Stimulated activated CD4-positive, alpha-beta T cell treated with anti-CD3 and anti-CD28 coated beads, TNF-alpha, amount 100 ng/mL, for 1 hour (primary cell): ENCODE data around the gene TCF4.

Experiments used
- DNase-seq, 3 donors: peaks; one replicate each; pipeline ENCODE4 v3.0.0-alpha.2; 2020; ENCODE audit warnings: low read depth in 3 of 3, low spot score in 1 of 3

The TCF4 gene

GRCh38 chr18:55546851-55547704, 40.9 kb downstream of the TCF4 start:
- DNase-seq: no peak

DNA sequence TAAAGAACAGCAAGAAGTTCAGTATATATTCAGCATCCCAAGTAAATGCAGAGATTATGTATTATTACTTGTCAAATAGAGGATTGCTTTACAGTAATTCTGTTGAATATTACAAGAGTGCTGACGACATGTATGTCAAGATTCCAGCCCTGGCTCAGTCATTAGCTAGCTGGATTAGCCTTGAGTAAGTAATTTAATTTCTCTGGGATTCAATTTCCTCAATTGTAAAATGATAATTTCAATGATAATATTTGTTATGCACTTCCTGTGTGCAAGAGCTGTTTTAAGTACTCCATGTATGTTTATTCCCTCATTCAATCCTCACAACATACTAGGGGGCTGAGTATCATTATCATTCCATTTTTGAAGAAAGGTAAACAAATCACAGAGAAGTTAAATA, 44.0 kb downstream of the TCF4 start:
- DNase-seq: no peak

GRCh38 chr18:55543130-55543704, 44.8 kb downstream of the TCF4 start:
- no peak for DNase-seq

GRCh38 chr18:55541571-55541970, 46.4 kb downstream of the TCF4 start:
- no peak for DNase-seq

DNA sequence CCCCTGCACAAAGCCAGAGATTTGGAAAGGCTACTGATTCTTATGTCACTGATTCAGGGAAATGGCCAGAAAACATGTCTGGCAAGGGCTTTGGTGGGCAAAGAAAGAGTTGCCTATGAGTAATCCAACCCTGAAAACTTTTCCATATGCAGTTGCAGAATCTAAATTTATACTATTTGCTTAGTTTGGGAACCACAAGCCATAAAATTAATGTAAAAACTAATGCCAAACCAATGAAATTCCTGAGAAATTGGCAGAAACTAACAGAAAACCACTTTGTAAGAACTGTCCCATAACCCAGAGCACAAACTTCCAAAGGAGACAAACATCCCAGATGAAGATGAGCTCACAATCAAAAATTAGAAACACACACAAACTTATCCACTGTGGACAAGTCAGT, 48.8 kb downstream of the TCF4 start:
- DNase-seq: no peak

DNA sequence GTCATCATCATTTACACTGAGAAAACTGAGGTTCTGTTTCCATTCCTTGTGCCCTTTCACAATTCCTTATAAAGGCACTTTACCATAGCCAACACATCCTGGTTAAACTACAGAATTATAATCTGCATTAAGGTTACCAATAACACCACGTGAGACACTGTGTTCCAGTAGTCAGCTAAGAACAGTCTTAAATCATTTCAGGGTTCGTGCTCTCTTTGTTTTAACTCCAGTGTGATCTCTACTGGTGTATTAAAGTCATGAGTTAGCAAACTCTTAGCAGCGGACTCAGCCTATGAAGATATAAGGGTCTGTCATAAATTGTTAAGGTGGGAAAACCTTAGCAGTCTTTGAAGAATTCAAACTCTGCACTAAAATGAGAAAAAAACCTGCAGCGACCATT, 53.0 kb downstream of the TCF4 start:
- DNase-seq: no peak

DNA sequence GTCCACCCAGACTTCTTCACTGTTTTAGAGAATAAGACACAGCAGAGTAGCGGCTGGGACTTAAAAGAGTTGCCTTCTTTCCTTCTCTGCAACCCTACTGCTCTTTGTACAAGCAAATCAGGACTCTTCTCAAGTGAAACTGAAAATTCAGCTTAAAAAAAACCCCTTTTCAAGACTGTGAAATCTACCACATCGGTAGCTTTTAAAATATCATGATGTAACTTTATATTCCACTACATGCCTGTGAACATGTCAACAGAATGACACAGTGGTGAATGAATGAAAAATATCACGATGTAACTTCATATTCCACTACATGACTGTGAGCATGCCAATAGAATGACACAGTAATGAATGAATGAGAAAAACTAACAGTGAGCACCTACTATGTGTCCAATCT, 53.4 kb downstream of the TCF4 start:
- DNase-seq: no peak

DNA sequence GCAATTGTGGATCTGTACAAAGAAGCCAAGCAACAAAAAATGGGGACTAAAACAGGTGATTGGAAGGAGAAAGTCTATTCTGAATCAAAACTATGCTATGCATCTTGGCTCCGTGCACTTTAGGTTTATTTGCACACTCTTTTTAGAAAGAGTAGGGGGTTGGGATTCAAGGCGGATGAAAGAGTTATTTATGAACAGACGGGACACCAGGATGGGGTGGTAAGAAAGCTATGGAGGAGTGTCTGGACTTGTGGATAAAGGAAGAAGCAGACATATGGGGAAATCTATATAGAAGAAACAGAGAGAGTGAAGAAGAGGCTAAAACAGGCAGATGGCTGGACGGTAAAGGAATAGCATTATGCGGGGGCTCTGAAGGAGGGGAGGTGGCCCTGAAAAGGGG, 57.8 kb downstream of the TCF4 start:
- DNase-seq: no peak

- no peak for DNase-seq
Observed at GRCh38 chr18:55529581-55529980, 58.4 kb downstream of the TCF4 start.

GRCh38 chr18:55525845-55526244, 62.1 kb downstream of the TCF4 start:
- DNase-seq: no peak

- no peak for DNase-seq
Observed at GRCh38 chr18:55524353-55525073, 63.5 kb downstream of the TCF4 start.

- DNase-seq: no peak
Observed at GRCh38 chr18:55523001-55523400, 65.0 kb downstream of the TCF4 start.

GRCh38 chr18:55522011-55522410, 66.0 kb downstream of the TCF4 start:
- no peak for DNase-seq

GRCh38 chr18:55517055-55517454, 70.9 kb downstream of the TCF4 start:
- DNase-seq: no peak

DNA sequence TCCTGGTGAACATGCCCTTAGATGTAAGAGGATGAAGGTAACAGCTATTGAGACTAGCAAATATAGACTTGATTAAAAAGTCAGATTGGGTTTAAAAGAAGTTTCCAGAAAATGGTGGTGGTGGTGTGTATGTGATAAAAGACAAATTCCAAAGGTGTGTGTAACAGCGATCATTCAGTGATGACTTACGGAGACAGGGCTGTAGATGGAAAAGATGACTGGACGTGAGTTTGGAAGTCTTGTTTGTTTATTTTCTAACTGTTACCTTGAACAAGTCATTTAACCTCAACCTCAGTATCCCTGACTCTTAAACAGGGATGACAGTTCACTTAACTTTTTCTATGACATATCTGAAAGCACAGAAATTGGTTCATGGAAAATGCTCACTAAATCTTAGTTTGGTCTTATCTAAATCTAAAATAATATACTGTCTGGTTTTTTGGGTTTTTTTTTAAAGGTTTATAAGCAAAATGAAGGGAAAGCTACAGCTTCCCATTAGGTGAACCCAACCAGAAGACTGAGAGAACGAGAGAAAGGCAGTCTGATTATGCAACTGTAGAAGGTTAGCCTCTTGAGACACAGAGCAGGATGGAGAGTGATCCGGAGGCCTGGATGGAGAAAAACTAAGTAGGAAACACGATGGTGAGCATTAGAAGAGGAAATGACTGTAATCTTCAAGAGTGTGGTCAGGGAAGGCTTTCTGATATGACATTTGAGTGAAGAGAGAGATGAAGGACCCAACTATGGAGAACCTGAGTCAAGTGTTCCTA, 71.9 kb downstream of the TCF4 start:
- no peak for DNase-seq

GRCh38 chr18:55515214-55515613, 72.8 kb downstream of the TCF4 start:
- no peak for DNase-seq

DNA sequence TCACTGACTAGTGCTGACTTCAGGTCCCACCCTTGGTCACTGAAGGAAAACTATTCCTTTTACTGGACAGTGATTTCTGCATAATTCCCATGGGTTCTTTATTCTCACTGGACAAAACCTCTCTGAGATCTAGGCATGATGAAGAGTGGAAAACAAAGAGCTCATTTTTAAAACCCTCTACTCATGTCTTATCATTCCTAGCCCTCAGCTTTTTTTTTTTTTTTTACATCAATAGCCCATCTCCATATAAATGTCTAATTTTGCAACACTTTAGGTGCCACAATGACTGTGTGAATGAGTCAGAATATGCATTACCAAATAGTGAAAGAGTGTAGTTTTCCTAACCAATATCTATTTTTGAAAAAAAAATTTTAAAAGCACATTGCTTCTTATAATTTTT, 74.8 kb downstream of the TCF4 start:
- no peak for DNase-seq

- DNase-seq: no peak
Observed at GRCh38 chr18:55511277-55511676, 76.7 kb downstream of the TCF4 start.

GRCh38 chr18:55510809-55511208, 77.2 kb downstream of the TCF4 start:
- DNase-seq: no peak

GRCh38 chr18:55509631-55510324, 78.2 kb downstream of the TCF4 start:
- DNase-seq: no peak

- no peak for DNase-seq
Observed at GRCh38 chr18:55508651-55509050, 79.3 kb downstream of the TCF4 start.
